Common myeloid progenitor, CD34-positive (primary cell): ENCODE measurements around the gene OR51A4.
"Not testable (repeated sequence)": the region's sequence is repeated elsewhere in the genome, so short reads cannot be mapped to it uniquely, and the experiment has no call there.

ENCODE experiments used
- CTCF ChIA-PET: fragments of 350-600 bp; sonication (Branson Sonifier 250); formaldehyde crosslinking; loops from one replicate; lab custom pipeline; 2021; ENCODE audit warnings: antibody characterized with exemption; lab: Charles Lee
- POLR2A ChIA-PET: fragments of 350-600 bp; sonication (Branson Sonifier 250); formaldehyde crosslinking; loops from one replicate; lab custom pipeline; 2021; ENCODE audit warnings: antibody characterized with exemption; lab: Charles Lee
- DNase-seq, 3 donors: peaks; one replicate each; pipeline versions ENCODE4 v3.0.0 to v3.0.0-alpha.2; 2013
- H3K27ac ChIP-seq, 2 experiments: 1 replicate in 1 of 2; 2 replicates in 1 of 2; pipeline ENCODE4 v1.7.0; 2013; ENCODE audit warnings: inconsistent platforms in 2 of 2, low read length in 2 of 2, mild to moderate bottlenecking in 2 of 2, low read depth in 1 of 2, moderate library complexity in 1 of 2; ENCODE audit not compliant: severe bottlenecking in 2 of 2, insufficient read depth in 1 of 2, poor library complexity in 1 of 2
- H3K27me3 ChIP-seq, 5 experiments: replicated peaks in 2 of 5; 1 replicate in 3 of 5; 2 replicates in 2 of 5; pipeline versions ENCODE4 v1.6.1 to v1.7.0; 2013; ENCODE audit warnings: low read length in 4 of 5, mild to moderate bottlenecking in 2 of 5, moderate library complexity in 2 of 5, inconsistent platforms in 1 of 5; ENCODE audit not compliant: insufficient read depth in 5 of 5, control insufficient read depth in 4 of 5
- H3K36me3 ChIP-seq, 4 experiments: 1 replicate in 2 of 4; 2 replicates in 2 of 4; pipeline versions ENCODE4 v1.6.1 to v1.7.0; 2013; ENCODE audit warnings: low read length in 3 of 4, control low read depth in 1 of 4, mild to moderate bottlenecking in 1 of 4; ENCODE audit not compliant: control insufficient read depth in 4 of 4, insufficient read depth in 4 of 4
- H3K4me1 ChIP-seq, 4 experiments: 1 replicate in 3 of 4; 2 replicates in 1 of 4; pipeline versions ENCODE4 v1.6.1 to v1.7.1; 2013; ENCODE audit warnings: low read length in 3 of 4, mild to moderate bottlenecking in 3 of 4, control low read depth in 1 of 4, inconsistent platforms in 1 of 4, moderate library complexity in 1 of 4; ENCODE audit not compliant: control insufficient read depth in 4 of 4, insufficient read depth in 4 of 4; ENCODE audit errors: control extremely low read depth in 1 of 4
- H3K4me3 ChIP-seq, 7 experiments: 1 replicate in 4 of 7; 2 replicates in 3 of 7; pipeline versions ENCODE4 v1.5.1 to v1.7.0; 2013; ENCODE audit warnings: mild to moderate bottlenecking in 7 of 7, low read length in 6 of 7, moderate library complexity in 6 of 7, inconsistent platforms in 2 of 7, low read depth in 2 of 7, control low read depth in 1 of 7; ENCODE audit not compliant: insufficient read depth in 4 of 7, control insufficient read depth in 1 of 7; ENCODE audit errors: extremely low read depth in 1 of 7
- H3K9me3 ChIP-seq, 5 experiments: 1 replicate in 4 of 5; 2 replicates in 1 of 5; pipeline versions ENCODE4 v1.6.1 to v1.7.1; 2013; ENCODE audit warnings: low read length in 4 of 5, mild to moderate bottlenecking in 2 of 5, inconsistent platforms in 1 of 5, low read depth in 1 of 5, moderate library complexity in 1 of 5; ENCODE audit not compliant: control insufficient read depth in 4 of 5, insufficient read depth in 2 of 5; ENCODE audit errors: control extremely low read depth in 1 of 5
- WGBS: methylation state at CpG from one replicate; pipeline ENCODE4 v1.1.5; 2013; ENCODE audit not compliant: insufficient coverage; 5-methylcytosine and 5-hydroxymethylcytosine counted together

Gene OR51A4

GRCh38 chr11:4962816-4963215 lies 15.4 kb upstream of the OR51A4 start:
- H3K4me3 ChIP-seq = no peak overlapping the region
- H3K36me3 ChIP-seq = no peaks in the 10 kb centered on the region
- DNase-seq = no peak
- H3K27me3 ChIP-seq = no peaks in the 10 kb centered on the region
- no CpG with 5 or more reads among the region's 1 CpG for WGBS
- ChIA-PET CTCF (no interaction called here), POLR2A (no interaction called here)
- H3K27ac ChIP-seq = no peak overlapping the region
- no peaks in the 10 kb centered on the region for H3K9me3 ChIP-seq
- no peaks in the 10 kb centered on the region for H3K4me1 ChIP-seq

DNA sequence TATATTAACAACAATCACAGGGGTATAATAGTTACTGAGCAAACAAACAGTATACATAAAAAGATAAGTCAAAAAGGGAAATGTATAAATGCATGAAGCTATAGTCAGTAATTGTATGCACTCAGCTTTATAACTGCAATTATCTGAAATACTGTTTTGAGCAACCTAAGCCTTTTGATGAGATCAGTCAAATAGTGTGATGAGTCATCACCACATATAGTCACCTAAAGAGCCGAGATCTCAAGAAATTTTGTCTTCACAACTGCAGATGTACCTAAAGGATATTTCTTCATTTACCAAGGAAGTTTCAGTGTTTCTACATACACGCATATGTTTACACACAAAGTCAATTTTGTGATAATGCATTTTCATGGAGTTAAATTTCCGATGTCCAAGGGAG lies 13.5 kb upstream of the OR51A4 start:
- no peaks in the 10 kb centered on the region for H3K36me3 ChIP-seq
- no peak overlapping the region for H3K4me3 ChIP-seq
- CTCF ChIA-PET = no interaction called here
- H3K27ac ChIP-seq = no peak overlapping the region
- no peaks in the 10 kb centered on the region for H3K27me3 ChIP-seq
- H3K4me1 ChIP-seq = no peaks in the 10 kb centered on the region
- no peaks in the 10 kb centered on the region for H3K9me3 ChIP-seq
- 92% methylated on average over 2 of the region's 3 CpGs for whole genome bisulfite sequencing
- DNase-seq = no peak
- POLR2A ChIA-PET = no interaction called here

- DNase-seq = no peak
- Histone ChIP-seq H3K36me3 (no peaks in the 10 kb centered on the region), H3K27me3 (no peaks in the 10 kb centered on the region), H3K4me3 (no peak overlapping the region), H3K27ac (no peak overlapping the region), H3K9me3 (no peaks in the 10 kb centered on the region), H3K4me1 (no peaks in the 10 kb centered on the region)
- ChIA-PET POLR2A (no interaction called here), CTCF (no interaction called here)
- WGBS = 100% methylated on average over 2 of the region's 4 CpGs
Measured at GRCh38 chr11:4957396-4957795, 10.0 kb upstream of the OR51A4 start.

DNA sequence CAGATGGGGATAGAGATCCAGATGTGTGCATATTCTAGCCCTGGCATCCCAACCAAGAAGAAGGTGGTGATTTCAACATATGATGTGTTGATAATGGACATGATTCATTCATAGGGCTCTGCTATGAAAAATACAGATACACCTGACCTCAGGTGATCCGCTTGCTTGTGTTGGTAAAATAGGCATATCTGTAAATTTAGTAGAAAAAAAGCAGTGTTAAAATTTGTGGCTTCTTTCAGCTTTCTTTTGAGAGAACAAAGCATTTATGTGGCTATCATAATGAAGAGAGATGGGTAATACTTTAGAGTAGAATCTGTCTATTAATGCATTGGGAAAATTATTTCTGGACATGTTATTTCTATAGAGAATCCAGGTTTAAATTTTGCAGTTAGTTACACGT lies 8.2 kb upstream of the OR51A4 start, which contains the start of gene OR51A2:
OR51A2 (minus strand) TSS at position 101 of the 400 bp plus-strand sequence; CDS start at position 101, 0 bp downstream.
- H3K27ac ChIP-seq, CTCF ChIA-PET, H3K36me3 ChIP-seq, H3K27me3 ChIP-seq, H3K9me3 ChIP-seq, POLR2A ChIA-PET, H3K4me1 ChIP-seq, DNase-seq, H3K4me3 ChIP-seq: not testable (repeated sequence)
- 70% methylated on average over 2 of the region's 2 CpGs for WGBS

DNA sequence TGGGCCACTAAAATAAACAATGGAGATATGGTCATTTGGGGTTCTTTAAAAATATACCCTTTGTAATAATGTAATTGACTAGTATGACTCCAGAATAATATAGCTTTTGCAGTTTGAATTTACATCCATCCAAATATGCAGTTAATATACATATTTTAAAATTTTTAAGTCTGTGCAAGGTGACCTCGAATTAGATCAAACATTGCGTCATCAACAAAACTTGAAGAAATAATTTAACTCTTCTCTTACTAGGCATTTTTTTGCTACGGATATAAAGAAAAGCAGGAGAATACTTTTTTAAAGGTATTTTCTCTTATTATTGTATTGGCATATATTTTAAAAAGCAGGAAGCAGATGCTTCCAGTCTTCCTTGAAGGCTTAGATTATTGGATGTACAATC lies 10.7 kb downstream of the OR51A4 start:
- Histone ChIP-seq H3K4me1 (no peaks in the 10 kb centered on the region), H3K27me3 (peaks cover 0 to 2% (median 0%) of the 10 kb centered on the region in 5 experiments), H3K9me3 (no peaks in the 10 kb centered on the region), H3K36me3 (no peaks in the 10 kb centered on the region), H3K4me3 (no peak overlapping the region), H3K27ac (no peak overlapping the region)
- ChIA-PET CTCF (no interaction called here), POLR2A (no interaction called here)
- WGBS = no CpG with 5 or more reads among the region's 3 CpGs
- no peak for DNase-seq

- Histone ChIP-seq H3K27me3 (peaks cover 0 to 3% (median 0%) of the 10 kb centered on the region in 5 experiments), H3K9me3 (no peaks in the 10 kb centered on the region), H3K36me3 (no peaks in the 10 kb centered on the region), H3K4me3 (no peak overlapping the region), H3K27ac (no peak overlapping the region), H3K4me1 (no peaks in the 10 kb centered on the region)
- ChIA-PET POLR2A (no interaction called here), CTCF (no interaction called here)
- DNase-seq = no peak
- WGBS = 91% methylated on average over 3 of the region's 4 CpGs
Measured at GRCh38 chr11:4932751-4933150, 14.7 kb downstream of the OR51A4 start.

DNA sequence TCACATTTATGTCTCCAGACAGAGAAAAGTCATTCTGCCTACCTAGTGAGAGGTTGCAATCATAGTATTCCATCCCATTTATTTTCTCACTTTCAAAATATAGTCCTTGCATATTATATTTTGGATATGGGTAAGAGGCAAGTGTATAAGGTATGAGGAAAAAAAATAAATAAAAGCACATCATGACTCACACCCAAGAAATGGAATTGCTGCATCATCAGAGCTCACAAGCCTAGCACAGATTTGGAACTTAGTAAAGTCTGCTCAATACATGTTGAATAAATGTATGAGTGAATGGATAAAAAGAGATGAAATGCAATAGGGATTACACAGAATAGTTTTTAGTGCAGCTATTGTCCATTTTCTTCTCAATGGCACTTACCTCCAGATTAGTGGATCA lies 20.8 kb downstream of the OR51A4 start:
- H3K27ac ChIP-seq = no peak overlapping the region
- no peaks in the 10 kb centered on the region for H3K36me3 ChIP-seq
- DNase-seq = no peak
- POLR2A ChIA-PET = no interaction called here
- H3K4me3 ChIP-seq = no peak overlapping the region
- no peaks in the 10 kb centered on the region for H3K4me1 ChIP-seq
- peaks cover 0 to 3% (median 2%) of the 10 kb centered on the region in 5 experiments for H3K27me3 ChIP-seq
- no peaks in the 10 kb centered on the region for H3K9me3 ChIP-seq
- CTCF ChIA-PET = no interaction called here
